ENCODE data around the gene EFNA5.

- TF ChIP-seq, protein P1, sequence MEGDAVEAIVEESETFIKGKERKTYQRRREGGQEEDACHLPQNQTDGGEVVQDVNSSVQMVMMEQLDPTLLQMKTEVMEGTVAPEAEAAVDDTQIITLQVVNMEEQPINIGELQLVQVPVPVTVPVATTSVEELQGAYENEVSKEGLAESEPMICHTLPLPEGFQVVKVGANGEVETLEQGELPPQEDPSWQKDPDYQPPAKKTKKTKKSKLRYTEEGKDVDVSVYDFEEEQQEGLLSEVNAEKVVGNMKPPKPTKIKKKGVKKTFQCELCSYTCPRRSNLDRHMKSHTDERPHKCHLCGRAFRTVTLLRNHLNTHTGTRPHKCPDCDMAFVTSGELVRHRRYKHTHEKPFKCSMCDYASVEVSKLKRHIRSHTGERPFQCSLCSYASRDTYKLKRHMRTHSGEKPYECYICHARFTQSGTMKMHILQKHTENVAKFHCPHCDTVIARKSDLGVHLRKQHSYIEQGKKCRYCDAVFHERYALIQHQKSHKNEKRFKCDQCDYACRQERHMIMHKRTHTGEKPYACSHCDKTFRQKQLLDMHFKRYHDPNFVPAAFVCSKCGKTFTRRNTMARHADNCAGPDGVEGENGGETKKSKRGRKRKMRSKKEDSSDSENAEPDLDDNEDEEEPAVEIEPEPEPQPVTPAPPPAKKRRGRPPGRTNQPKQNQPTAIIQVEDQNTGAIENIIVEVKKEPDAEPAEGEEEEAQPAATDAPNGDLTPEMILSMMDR (IDR thresholded peaks at IDR 0.05) = no peak
- no peak for TF ChIP-seq EP300 (IDR thresholded peaks at IDR 0.05)
Observed at GRCh38 chr5:107418902-107419301, 251.8 kb downstream of the EFNA5 start.

Measured in gastroesophageal sphincter (tissue), 3 donors.